AG10803 (cell line): Measurements from ENCODE around the gene PLAAT3.
"Not testable (repeated sequence)": the region's sequence is repeated elsewhere in the genome, so short reads cannot be mapped to it uniquely, and the experiment has no call there.

ENCODE experiments used
- DNase-seq: peaks from one replicate; pipeline ENCODE4 v3.0.0; 2010; ENCODE audit warnings: low read depth
- H3K4me3 ChIP-seq: 2 replicates; pipeline ENCODE4 v1.5.1; 2011; ENCODE audit warnings: mild to moderate bottlenecking, low read length, control low read depth
- CTCF ChIP-seq: conservative IDR thresholded peaks from 2 replicates; pipeline ENCODE4 v1.5.1; 2011; ENCODE audit warnings: mild to moderate bottlenecking, low read length, control low read depth, inconsistent platforms

The PLAAT3 gene

GRCh38 chr11:63608353-63609345 is 5.6 kb downstream of the PLAAT3 start:
- no peak overlapping the region for H3K4me3 ChIP-seq
- peak; percentile 70 for DNase-seq
- no peak for TF ChIP-seq CTCF

GRCh38 chr11:63603180-63603518 is 11.1 kb downstream of the PLAAT3 start:
- DNase-seq, result no peak
- no peak for TF ChIP-seq CTCF
- H3K4me3 ChIP-seq, result no peak overlapping the region

GRCh38 chr11:63602290-63603179 is 11.7 kb downstream of the PLAAT3 start:
- H3K4me3 ChIP-seq, result not testable (repeated sequence)
- DNase-seq, result peak; percentile 45

- DNase-seq, result peak; percentile 78
- no peak overlapping the region for H3K4me3 ChIP-seq
- no peak for TF ChIP-seq CTCF
These were observed 14.8 kb downstream of the PLAAT3 start for GRCh38 chr11:63599211-63600122.

GRCh38 chr11:63598556-63598955 is 15.7 kb downstream of the PLAAT3 start:
- H3K4me3 ChIP-seq, result no peak overlapping the region
- no peak for TF ChIP-seq CTCF
- no peak for DNase-seq

GRCh38 chr11:63595296-63595695 is 18.9 kb downstream of the PLAAT3 start:
- no peak for TF ChIP-seq CTCF
- H3K4me3 ChIP-seq, result no peak overlapping the region
- DNase-seq, result no peak

- peak; percentile 67 for TF ChIP-seq CTCF
- no peak for DNase-seq
- H3K4me3 ChIP-seq, result no peak overlapping the region
These were observed 21.2 kb downstream of the PLAAT3 start for GRCh38 chr11:63592975-63593395.
